Right lobe of liver (tissue), 4 donors: ENCODE data around the gene DCAF12.

Source experiments
- CTCF ChIP-seq, 4 donors: fragments of 200-600 bp in 3 of 4; fragments of 450-650 bp in 1 of 4; IDR thresholded peaks; one replicate each; pipeline versions ENCODE4 v1.5.1 to v1.8.0; 2016 to 2022; ENCODE audit warnings: antibody characterized with exemption in 4 of 4, mild to moderate bottlenecking in 2 of 4
- POLR2A ChIP-seq: fragments of 450-650 bp; IDR thresholded peaks from one replicate; pipeline ENCODE4 v1.6.1; 2017; ENCODE audit warnings: antibody characterized with exemption, mild to moderate bottlenecking
- donor health status: DM: no; HTN: no; CAD: no.
- donor health status: DM: no; HTN: no; CAD: no.
- donor health status: DM: no; HTN: yes; CAD: no.

GRCh38 chr9:34102796-34103195 is 23.7 kb downstream of the DCAF12 start:
- no peak for TF ChIP-seq CTCF (IDR thresholded peaks at IDR 0.05)
- TF ChIP-seq POLR2A = no peak
